Sciatic nerve (tissue), 1 donor: ENCODE results near the gene WSCD2. TPM values are rescaled to one million over a fixed set of nuclear protein-coding genes. Genes with fewer than 3 reads are reported as not detected.

Experiments
- total RNA-seq: library from RNA; stranded (reverse); fragmentation: NEBNext Ultra II Directional; extraction: Animal tissue kit (Norgen Biotek cat#: 25700); gene quantifications from one replicate; pipeline ENCODE4 v1.2.1, GENCODE V29; 2021
- donor health status: DM: no; HTN: no; CAD: no.

Gene WSCD2
- total RNA-seq, 1 donor from 2014 or later: 33.0 TPM

Other genes with a start within 250 kb of the WSCD2 start
- 20.6 TPM for gene CMKLR1, start 210.0 kb downstream of the WSCD2 start, total RNA-seq